ENCODE results near the gene SUN2. TPM values are rescaled to one million over a fixed set of nuclear protein-coding genes. Genes with fewer than 3 reads are reported as not detected.

SUN2 gene
- total and polyA plus RNA-seq, 12 donors = 38.6 to 178 (median 97.2) TPM

DNA sequence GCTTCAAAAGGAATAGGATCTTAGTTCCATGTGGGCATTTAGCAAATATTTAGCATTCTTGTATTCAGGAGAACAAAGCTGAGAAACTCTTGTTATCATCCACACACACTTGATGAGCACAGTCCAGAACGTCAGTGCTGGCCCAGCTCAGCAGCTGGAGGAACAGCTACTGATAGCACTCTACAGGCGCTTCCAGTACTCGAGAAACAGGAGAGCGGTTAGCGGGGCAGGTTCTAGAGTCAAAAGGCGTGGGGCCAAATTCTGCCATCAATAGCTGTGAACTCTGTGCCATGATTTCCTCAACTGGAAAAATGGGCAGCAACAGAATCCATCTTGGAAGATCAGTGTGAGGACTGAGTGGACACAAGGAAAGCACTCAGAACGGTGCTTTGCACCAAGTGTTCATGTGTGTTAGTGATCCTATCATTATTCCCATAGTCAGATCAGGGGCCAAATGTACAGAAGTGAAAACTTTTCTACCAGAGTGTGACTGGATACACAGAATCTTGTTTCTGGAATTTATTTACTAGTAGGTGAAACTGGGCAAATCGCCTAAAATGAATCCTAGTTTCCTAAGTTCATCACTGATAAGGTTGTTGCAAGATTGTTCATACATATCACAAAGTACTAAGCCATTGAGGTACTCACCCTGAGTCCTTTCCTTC lies 58.2 kb downstream of the SUN2 start:
- H3K36me3 ChIP-seq = peaks cover 0 to 24% (median 0%) of the 10 kb centered on the region in 9 donors
- TF ChIP-seq, protein P1, sequence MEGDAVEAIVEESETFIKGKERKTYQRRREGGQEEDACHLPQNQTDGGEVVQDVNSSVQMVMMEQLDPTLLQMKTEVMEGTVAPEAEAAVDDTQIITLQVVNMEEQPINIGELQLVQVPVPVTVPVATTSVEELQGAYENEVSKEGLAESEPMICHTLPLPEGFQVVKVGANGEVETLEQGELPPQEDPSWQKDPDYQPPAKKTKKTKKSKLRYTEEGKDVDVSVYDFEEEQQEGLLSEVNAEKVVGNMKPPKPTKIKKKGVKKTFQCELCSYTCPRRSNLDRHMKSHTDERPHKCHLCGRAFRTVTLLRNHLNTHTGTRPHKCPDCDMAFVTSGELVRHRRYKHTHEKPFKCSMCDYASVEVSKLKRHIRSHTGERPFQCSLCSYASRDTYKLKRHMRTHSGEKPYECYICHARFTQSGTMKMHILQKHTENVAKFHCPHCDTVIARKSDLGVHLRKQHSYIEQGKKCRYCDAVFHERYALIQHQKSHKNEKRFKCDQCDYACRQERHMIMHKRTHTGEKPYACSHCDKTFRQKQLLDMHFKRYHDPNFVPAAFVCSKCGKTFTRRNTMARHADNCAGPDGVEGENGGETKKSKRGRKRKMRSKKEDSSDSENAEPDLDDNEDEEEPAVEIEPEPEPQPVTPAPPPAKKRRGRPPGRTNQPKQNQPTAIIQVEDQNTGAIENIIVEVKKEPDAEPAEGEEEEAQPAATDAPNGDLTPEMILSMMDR (IDR thresholded peaks at IDR 0.05) = no peak
- H3K4me3 ChIP-seq = peak overlapping the region in 4 of 10 donors; percentile 2 to 89 (median 38)
- peak overlapping the region in 9 of 10 donors; percentile 1 to 99 (median 83) for H3K27ac ChIP-seq
- no peaks in the 10 kb centered on the region for H3K27me3 ChIP-seq
- H3K9me3 ChIP-seq = no peaks in the 10 kb centered on the region
- DNase-seq = no peak
- WGBS, 2 donors = 38 to 47% methylated on average over 8 of the region's 8 CpGs
- H3K4me1 ChIP-seq = peaks cover 28 to 73% (median 50%) of the 10 kb centered on the region in 9 donors
- intact Hi-C loops (cut with DNase I) = no loop called here
- peak in 2 of 8 donors; percentile 25 to 31 for ATAC-seq

GRCh38 chr22:38696606-38697424 lies 59.0 kb downstream of the SUN2 start:
- 35 to 50% methylated on average over 3 of the region's 3 CpGs for WGBS, 2 donors
- no peaks in the 10 kb centered on the region for H3K27me3 ChIP-seq
- DNase-seq (peak in 1 of 2 donors; percentile 39), ATAC-seq (peak in 4 of 8 donors; percentile 28 to 58 (median 35))
- TF ChIP-seq, protein P1 (IDR thresholded peaks at IDR 0.05) = no peak
- peak overlapping the region; percentile 9 to 99 (median 80) for H3K27ac ChIP-seq
- H3K9me3 ChIP-seq = no peaks in the 10 kb centered on the region
- intact Hi-C loops (cut with DNase I) = no loop called here
- H3K4me3 ChIP-seq = peak overlapping the region in 2 of 10 donors; percentile 75 to 89
- H3K36me3 ChIP-seq = peaks cover 0 to 32% (median 0%) of the 10 kb centered on the region in 9 donors
- peaks cover 28 to 77% (median 50%) of the 10 kb centered on the region in 9 donors for H3K4me1 ChIP-seq

DNA sequence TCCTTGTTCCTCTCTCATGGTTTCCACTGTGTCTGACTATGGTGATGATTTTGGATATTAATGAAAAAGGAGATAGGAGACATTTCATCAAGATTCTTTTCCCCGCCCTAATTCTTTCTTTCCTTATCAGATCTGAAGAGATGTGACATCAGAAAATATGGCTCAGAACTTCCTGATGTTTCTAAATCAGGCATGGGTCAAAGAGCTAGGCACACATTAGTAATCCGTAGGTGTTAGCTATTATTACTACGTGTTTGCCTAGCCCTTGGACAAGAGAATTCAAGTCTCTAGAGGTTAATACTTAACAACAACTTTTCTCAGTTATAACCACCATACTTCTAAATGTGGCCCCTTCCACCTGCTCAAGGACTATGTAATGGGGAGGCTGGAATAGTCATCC lies 60.9 kb downstream of the SUN2 start:
- ATAC-seq = no peak
- TF ChIP-seq, protein P1 (IDR thresholded peaks at IDR 0.05) = no peak
- intact Hi-C loops (cut with DNase I) = no loop called here
- Histone ChIP-seq H3K36me3 (peaks cover 0 to 49% (median 4%) of the 10 kb centered on the region in 9 donors), H3K27me3 (no peaks in the 10 kb centered on the region), H3K4me3 (no peak overlapping the region), H3K4me1 (peaks cover 24 to 66% (median 44%) of the 10 kb centered on the region in 9 donors), H3K27ac (peak overlapping the region in 2 of 10 donors; percentile 3 to 99), H3K9me3 (no peaks in the 10 kb centered on the region)
- 73 to 78% methylated on average over 3 of the region's 3 CpGs for WGBS, 2 donors
- no peak for DNase-seq

DNA sequence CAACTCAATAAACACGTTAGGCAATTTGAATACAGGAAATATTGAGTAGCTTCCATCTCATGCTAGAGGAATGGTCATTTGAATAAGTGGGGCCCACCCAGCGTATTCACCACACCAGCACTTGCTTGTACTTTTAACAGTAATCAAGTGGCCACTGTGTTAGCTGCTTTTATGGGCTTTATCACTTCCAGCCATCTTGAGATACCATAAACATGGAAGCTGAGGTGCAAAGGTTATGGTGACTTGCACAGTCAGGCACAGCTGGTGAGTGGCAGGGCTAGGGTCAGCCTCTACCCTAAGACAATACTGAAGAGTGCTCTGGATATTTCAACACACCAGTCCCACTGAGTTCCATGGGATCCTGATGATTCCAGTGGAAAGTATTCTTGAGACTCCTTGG lies 61.7 kb downstream of the SUN2 start:
- intact Hi-C loops (cut with DNase I) = no loop called here
- Histone ChIP-seq H3K27ac (peak overlapping the region in 1 of 10 donors; percentile 13), H3K27me3 (no peaks in the 10 kb centered on the region), H3K36me3 (peaks cover 0 to 57% (median 6%) of the 10 kb centered on the region in 9 donors), H3K4me3 (no peak overlapping the region), H3K4me1 (peaks cover 21 to 57% (median 39%) of the 10 kb centered on the region in 9 donors), H3K9me3 (no peaks in the 10 kb centered on the region)
- TF ChIP-seq, protein P1 (IDR thresholded peaks at IDR 0.05) = no peak
- DNase-seq (no peak), ATAC-seq (no peak)
- WGBS, 2 donors = 87 to 88% methylated on average over 2 of the region's 2 CpGs
